Central memory CD4-positive, alpha-beta T cell (primary cell): ENCODE data around the gene BCL7B.
"Not testable (repeated sequence)": the region's sequence is repeated elsewhere in the genome, so short reads cannot be mapped to it uniquely, and the experiment has no call there.

Experiments
- DNase-seq: peaks from one replicate; pipeline ENCODE4 v3.0.0; 2022

BCL7B gene

GRCh38 chr7:73533742-73534141, 23.7 kb downstream of the BCL7B start:
- no peak for DNase-seq

- no peak for DNase-seq
These were observed 25.3 kb downstream of the BCL7B start for GRCh38 chr7:73532224-73532623.

- no peak for DNase-seq
These were observed 26.7 kb downstream of the BCL7B start for GRCh38 chr7:73530800-73531199.

- DNase-seq: no peak
These were observed 30.3 kb downstream of the BCL7B start for GRCh38 chr7:73526896-73527821.

- not testable (repeated sequence) for DNase-seq
These were observed 31.4 kb downstream of the BCL7B start for GRCh38 chr7:73526158-73526494.

- peak; percentile 93 for DNase-seq
These were observed 35.2 kb downstream of the BCL7B start, which contains the start of gene BAZ1B for GRCh38 chr7:73522105-73522872. Gene BAZ1B (minus strand): TSS chr7:73522293. CDS start chr7:73521933, 360 bp downstream.

- DNase-seq: no peak
These were observed 35.8 kb downstream of the BCL7B start for GRCh38 chr7:73521636-73522104.

- no peak for DNase-seq
These were observed 36.5 kb downstream of the BCL7B start for GRCh38 chr7:73520673-73521635.

- DNase-seq: peak; percentile 24
These were observed 37.4 kb downstream of the BCL7B start for GRCh38 chr7:73519867-73520672.

- no peak for DNase-seq
These were observed 39.0 kb downstream of the BCL7B start for GRCh38 chr7:73518470-73518869.

- no peak for DNase-seq
These were observed 40.1 kb downstream of the BCL7B start for GRCh38 chr7:73517241-73517995.

GRCh38 chr7:73515178-73515577, 42.3 kb downstream of the BCL7B start:
- DNase-seq: no peak

- DNase-seq: no peak
These were observed 45.3 kb downstream of the BCL7B start for GRCh38 chr7:73512018-73512780.

- no peak for DNase-seq
These were observed 48.0 kb downstream of the BCL7B start for GRCh38 chr7:73509463-73509862.

GRCh38 chr7:73507556-73507955, 49.9 kb downstream of the BCL7B start:
- DNase-seq: no peak

- no peak for DNase-seq
These were observed 52.6 kb downstream of the BCL7B start for GRCh38 chr7:73504920-73505319.

GRCh38 chr7:73504017-73504416, 53.5 kb downstream of the BCL7B start:
- no peak for DNase-seq

- no peak for DNase-seq
These were observed 54.3 kb downstream of the BCL7B start for GRCh38 chr7:73503229-73503628.

- DNase-seq: no peak
These were observed 60.9 kb downstream of the BCL7B start for GRCh38 chr7:73496626-73497025.

- DNase-seq: not testable (repeated sequence)
These were observed 62.0 kb downstream of the BCL7B start for GRCh38 chr7:73495507-73495906.
